ENCODE measurements around the gene HTR2B.

- no peak for TF ChIP-seq ZNF646 (CRISPR knock-in tag; IDR thresholded peaks at IDR 0.05)
- TF ChIP-seq POLR2A (IDR thresholded peaks at IDR 0.05; ENCODE audit: insufficient read depth in 1 of 2, low read depth in 2 of 2, low read length in 2 of 2) = no peak
- no peak for TF ChIP-seq CTCF (CRISPR knock-in tag; IDR thresholded peaks at IDR 0.05)
- no peak for TF ChIP-seq NBN (conservative IDR thresholded peaks at IDR 0.05)
- no peak for TF ChIP-seq MIER2 (CRISPR knock-in tag; IDR thresholded peaks at IDR 0.05)
Measured at GRCh38 chr2:231161252-231161839, 36.5 kb upstream of the HTR2B start.

Measured in HepG2 (cell line).